Breast epithelium (tissue), 4 donors: ENCODE results near the gene MUC5AC. TPM values are rescaled to one million over a fixed set of nuclear protein-coding genes. Genes with fewer than 3 reads are reported as not detected.

Source experiments
- DNase-seq, 2 donors: peaks; one replicate each; pipeline ENCODE4 v3.0.0-alpha.2; 2019; ENCODE audit warnings: low spot score in 2 of 2
- H3K27ac ChIP-seq, 2 donors: fragments of 200-600 bp; sonication (generic) in 1 of 2; one replicate each; pipeline ENCODE4 v1.5.1; 2016 to 2019; ENCODE audit warnings: mild to moderate bottlenecking in 1 of 2
- H3K27me3 ChIP-seq, 2 donors: fragments of 200-600 bp; sonication (generic) in 1 of 2; one replicate each; pipeline versions ENCODE4 v1.5.1 to v1.6.0; 2017 to 2019; ENCODE audit warnings: control low read depth in 1 of 2, mild to moderate bottlenecking in 1 of 2
- H3K36me3 ChIP-seq: fragments of 200-600 bp; one replicate; pipeline ENCODE4 v1.5.1; 2019
- H3K4me1 ChIP-seq, 2 donors: fragments of 200-600 bp; sonication (generic); one replicate each; pipeline ENCODE4 v1.5.1; 2016 to 2019; ENCODE audit warnings: control low read depth in 1 of 2
- H3K4me3 ChIP-seq, 3 donors: fragments of 200-600 bp; sonication (generic); 1 replicate in 2 of 3; 2 replicates in 1 of 3; pipeline ENCODE4 v1.5.1; 2016 to 2019; ENCODE audit warnings: mild to moderate bottlenecking in 3 of 3, moderate library complexity in 2 of 3
- H3K9me3 ChIP-seq, 2 donors: fragments of 200-600 bp; sonication (generic) in 1 of 2; one replicate each; pipeline ENCODE4 v1.5.1; 2016 to 2019; ENCODE audit warnings: control low read depth in 1 of 2
- CTCF ChIP-seq, 3 donors: fragments of 450-650 bp; IDR thresholded peaks; one replicate each; pipeline ENCODE4 v1.5.1; 2016 to 2017; ENCODE audit warnings: antibody characterized with exemption in 3 of 3, mild to moderate bottlenecking in 3 of 3, moderate library complexity in 3 of 3
- POLR2A ChIP-seq: fragments of 450-650 bp; IDR thresholded peaks from one replicate; pipeline ENCODE4 v1.6.1; 2016; ENCODE audit warnings: antibody characterized with exemption, mild to moderate bottlenecking, moderate library complexity
- POLR2AphosphoS5 ChIP-seq, 3 donors: sonication (generic); formaldehyde crosslinking; IDR thresholded peaks; one replicate each; pipeline ENCODE4 v1.6.1; 2017; ENCODE audit warnings: antibody characterized with exemption in 3 of 3
- intact Hi-C: fragments of 100-400 bp; cut with DNase I; formaldehyde crosslinking; loops from one replicate; pipeline ENCODE4 v1.15.1; 2023; ENCODE audit warnings: low total_unique reads
- total RNA-seq, 3 donors: library from RNA; depleted of rRNA; stranded (reverse); fragments of >200 nt; gene quantifications; one replicate each; pipeline ENCODE4 v1.1.0, GENCODE V29; 2016

MUC5AC gene
- total RNA-seq, 3 donors from 2014 or later: not detected

DNA sequence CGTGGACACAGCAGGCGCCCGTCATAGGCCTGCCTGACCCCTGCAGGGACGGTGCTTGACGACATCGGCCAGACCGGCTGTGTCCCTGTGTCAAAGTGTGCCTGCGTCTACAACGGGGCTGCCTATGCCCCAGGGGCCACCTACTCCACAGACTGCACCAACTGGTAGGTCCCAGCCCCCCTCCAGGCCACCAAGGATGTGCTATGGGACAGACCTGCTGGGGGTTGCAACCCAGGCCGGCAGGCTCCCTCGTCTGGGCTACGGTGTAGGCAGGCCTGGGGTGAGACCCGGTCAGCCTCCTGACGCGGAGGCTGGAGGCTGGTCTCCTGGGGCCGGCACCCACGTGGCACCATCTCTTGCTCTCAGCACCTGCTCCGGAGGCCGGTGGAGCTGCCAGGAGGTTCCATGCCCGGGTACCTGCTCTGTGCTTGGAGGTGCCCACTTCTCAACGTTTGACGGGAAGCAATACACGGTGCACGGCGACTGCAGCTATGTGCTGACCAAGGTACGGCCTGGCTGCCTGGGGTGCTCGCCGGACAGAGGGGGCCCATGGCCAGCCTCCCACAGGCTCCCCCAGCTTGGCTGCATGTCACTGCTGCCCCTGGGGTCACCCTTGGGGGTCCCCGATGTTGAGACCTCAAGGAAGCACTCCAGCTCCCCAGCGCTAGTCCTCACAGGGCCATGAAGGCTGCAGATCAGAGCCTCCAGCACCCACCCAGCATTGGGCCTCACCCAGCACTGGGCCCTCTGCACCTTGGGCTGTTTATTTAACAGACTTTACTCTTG lies 7.7 kb downstream of the MUC5AC start:
- DNase-seq: peak in 1 of 2 donors; percentile 38
- H3K4me3 ChIP-seq: no peak overlapping the region
- intact Hi-C loops: no loop called here
- TF ChIP-seq CTCF (IDR thresholded peaks at IDR 0.05) (no peak), POLR2AphosphoS5 (IDR thresholded peaks at IDR 0.05) (no peak), POLR2A (no peak)
- no peaks in the 10 kb centered on the region for H3K9me3 ChIP-seq
- no peak overlapping the region for H3K27ac ChIP-seq
- H3K27me3 ChIP-seq: peaks cover 0 to 45% of the 10 kb centered on the region in 2 donors
- H3K36me3 ChIP-seq: no peaks in the 10 kb centered on the region
- no peaks in the 10 kb centered on the region for H3K4me1 ChIP-seq

GRCh38 chr11:1167256-1167655 lies 9.5 kb downstream of the MUC5AC start:
- no peaks in the 10 kb centered on the region for H3K9me3 ChIP-seq
- DNase-seq: no peak
- H3K27ac ChIP-seq: no peak overlapping the region
- TF ChIP-seq CTCF (IDR thresholded peaks at IDR 0.05) (no peak), POLR2AphosphoS5 (IDR thresholded peaks at IDR 0.05) (no peak), POLR2A (no peak)
- no peaks in the 10 kb centered on the region for H3K36me3 ChIP-seq
- intact Hi-C loops: no loop called here
- H3K4me3 ChIP-seq: no peak overlapping the region
- H3K27me3 ChIP-seq: peaks cover 0 to 27% of the 10 kb centered on the region in 2 donors
- H3K4me1 ChIP-seq: no peaks in the 10 kb centered on the region

GRCh38 chr11:1167751-1168231 lies 10.0 kb downstream of the MUC5AC start:
- TF ChIP-seq POLR2A (no peak), POLR2AphosphoS5 (IDR thresholded peaks at IDR 0.05) (no peak), CTCF (IDR thresholded peaks at IDR 0.05) (no peak)
- intact Hi-C loops: no loop called here
- Histone ChIP-seq H3K36me3 (no peaks in the 10 kb centered on the region), H3K27ac (no peak overlapping the region), H3K4me3 (no peak overlapping the region), H3K27me3 (peaks cover 0 to 23% of the 10 kb centered on the region in 2 donors), H3K9me3 (no peaks in the 10 kb centered on the region), H3K4me1 (no peaks in the 10 kb centered on the region)
- no peak for DNase-seq

- Histone ChIP-seq H3K36me3 (no peaks in the 10 kb centered on the region), H3K27me3 (peaks cover 0 to 18% of the 10 kb centered on the region in 2 donors), H3K4me1 (no peaks in the 10 kb centered on the region), H3K27ac (no peak overlapping the region), H3K9me3 (no peaks in the 10 kb centered on the region), H3K4me3 (no peak overlapping the region)
- intact Hi-C loops: no loop called here
- DNase-seq: no peak
- TF ChIP-seq CTCF (IDR thresholded peaks at IDR 0.05) (no peak), POLR2A (no peak), POLR2AphosphoS5 (IDR thresholded peaks at IDR 0.05) (no peak)
Observed at GRCh38 chr11:1168256-1168655, 10.5 kb downstream of the MUC5AC start.

GRCh38 chr11:1168721-1169161 lies 11.0 kb downstream of the MUC5AC start:
- no peak overlapping the region for H3K4me3 ChIP-seq
- TF ChIP-seq POLR2AphosphoS5 (IDR thresholded peaks at IDR 0.05) (no peak), POLR2A (no peak), CTCF (IDR thresholded peaks at IDR 0.05) (no peak)
- no peak overlapping the region for H3K27ac ChIP-seq
- H3K36me3 ChIP-seq: no peaks in the 10 kb centered on the region
- H3K4me1 ChIP-seq: no peaks in the 10 kb centered on the region
- H3K9me3 ChIP-seq: no peaks in the 10 kb centered on the region
- H3K27me3 ChIP-seq: peaks cover 0 to 13% of the 10 kb centered on the region in 2 donors
- intact Hi-C loops: no loop called here
- no peak for DNase-seq
